Omental fat pad (tissue), 4 donors: ENCODE results near the gene CLDN2. TPM values are rescaled to one million over a fixed set of nuclear protein-coding genes. Genes with fewer than 3 reads are reported as not detected.

Source experiments
- ATAC-seq: fragments of 150-250 bp; one replicate; pipeline ENCODE4 v1.9.1; 2016; ENCODE audit warnings: mild to moderate bottlenecking, moderate library complexity; ENCODE audit not compliant: low FRiP score
- DNase-seq: peaks from one replicate; pipeline ENCODE4 v3.0.0-alpha.2; 2019; ENCODE audit warnings: low spot score
- total RNA-seq, 4 donors: library from RNA; depleted of rRNA; stranded (reverse); fragments of >200 nt; gene quantifications; one replicate each; pipeline ENCODE4 v1.1.0, GENCODE V29; 2016
- TF ChIP-seq, protein P1 (sequence below), 3 donors: fragments of 450-650 bp; IDR thresholded peaks; one replicate each; pipeline ENCODE4 v1.5.1; 2016 to 2017; ENCODE audit warnings: antibody characterized with exemption in 3 of 3, mild to moderate bottlenecking in 3 of 3, moderate library complexity in 2 of 3

The CLDN2 gene
- total RNA-seq, 4 donors from 2014 or later, result 0.24 to 2.4 (median 0.30) TPM

DNA sequence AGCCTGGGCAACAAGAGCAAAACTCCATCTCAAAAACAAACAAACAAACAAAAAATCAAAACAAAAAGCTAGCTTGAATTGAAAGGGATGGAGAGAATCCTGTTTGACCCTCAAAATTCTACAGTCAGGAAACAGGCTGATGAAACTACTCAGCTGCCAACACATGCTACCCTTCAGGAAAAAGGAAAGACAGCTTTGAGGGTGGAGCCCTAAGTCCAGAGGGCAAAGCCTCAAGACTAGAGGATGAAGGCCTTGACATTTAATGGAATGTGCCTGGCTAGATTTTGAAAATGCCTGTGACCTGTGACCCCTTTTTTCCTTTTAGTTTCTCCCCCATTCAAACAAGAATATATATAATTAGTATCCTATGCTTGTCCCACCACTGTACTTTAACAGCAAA is 52.7 kb downstream of the CLDN2 start:
- ATAC-seq, result no peak
- TF ChIP-seq, protein P1, sequence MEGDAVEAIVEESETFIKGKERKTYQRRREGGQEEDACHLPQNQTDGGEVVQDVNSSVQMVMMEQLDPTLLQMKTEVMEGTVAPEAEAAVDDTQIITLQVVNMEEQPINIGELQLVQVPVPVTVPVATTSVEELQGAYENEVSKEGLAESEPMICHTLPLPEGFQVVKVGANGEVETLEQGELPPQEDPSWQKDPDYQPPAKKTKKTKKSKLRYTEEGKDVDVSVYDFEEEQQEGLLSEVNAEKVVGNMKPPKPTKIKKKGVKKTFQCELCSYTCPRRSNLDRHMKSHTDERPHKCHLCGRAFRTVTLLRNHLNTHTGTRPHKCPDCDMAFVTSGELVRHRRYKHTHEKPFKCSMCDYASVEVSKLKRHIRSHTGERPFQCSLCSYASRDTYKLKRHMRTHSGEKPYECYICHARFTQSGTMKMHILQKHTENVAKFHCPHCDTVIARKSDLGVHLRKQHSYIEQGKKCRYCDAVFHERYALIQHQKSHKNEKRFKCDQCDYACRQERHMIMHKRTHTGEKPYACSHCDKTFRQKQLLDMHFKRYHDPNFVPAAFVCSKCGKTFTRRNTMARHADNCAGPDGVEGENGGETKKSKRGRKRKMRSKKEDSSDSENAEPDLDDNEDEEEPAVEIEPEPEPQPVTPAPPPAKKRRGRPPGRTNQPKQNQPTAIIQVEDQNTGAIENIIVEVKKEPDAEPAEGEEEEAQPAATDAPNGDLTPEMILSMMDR (IDR thresholded peaks at IDR 0.05), result no peak
- no peak for DNase-seq

DNA sequence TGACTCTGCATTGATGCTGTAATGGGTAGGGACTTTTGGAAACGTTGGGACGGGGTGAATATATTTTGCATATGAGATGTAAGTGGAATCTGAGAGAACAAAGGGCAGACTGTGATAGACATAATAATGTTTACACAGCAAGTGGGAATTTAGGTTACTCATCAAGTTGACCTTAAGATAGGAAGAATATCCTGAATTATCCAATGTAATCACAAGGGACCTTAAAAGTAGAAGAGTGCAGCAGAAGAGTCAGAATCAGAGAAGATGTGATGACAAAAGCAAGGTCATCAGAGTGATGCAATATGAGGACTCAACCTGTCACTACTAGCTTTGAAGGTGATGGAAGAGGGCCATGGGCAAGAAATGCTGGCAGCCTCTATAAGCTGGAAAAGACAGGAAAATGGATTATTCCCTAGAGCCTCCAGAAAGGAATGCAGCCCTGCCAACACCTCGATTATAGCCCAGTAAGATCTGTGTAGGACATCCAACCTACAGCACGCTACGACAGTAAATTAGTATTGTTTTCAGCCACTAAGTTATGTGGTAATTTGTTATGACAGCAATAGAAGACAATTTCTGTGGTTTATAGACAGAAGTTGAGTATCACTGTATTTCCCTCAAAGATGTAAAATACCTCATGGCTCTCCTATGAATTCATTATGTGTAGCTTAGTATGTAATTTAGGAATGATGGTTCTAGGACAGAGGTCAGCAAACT is 53.4 kb downstream of the CLDN2 start:
- TF ChIP-seq, protein P1 (IDR thresholded peaks at IDR 0.05), result no peak
- DNase-seq (no peak), ATAC-seq (peak; percentile 57)

DNA sequence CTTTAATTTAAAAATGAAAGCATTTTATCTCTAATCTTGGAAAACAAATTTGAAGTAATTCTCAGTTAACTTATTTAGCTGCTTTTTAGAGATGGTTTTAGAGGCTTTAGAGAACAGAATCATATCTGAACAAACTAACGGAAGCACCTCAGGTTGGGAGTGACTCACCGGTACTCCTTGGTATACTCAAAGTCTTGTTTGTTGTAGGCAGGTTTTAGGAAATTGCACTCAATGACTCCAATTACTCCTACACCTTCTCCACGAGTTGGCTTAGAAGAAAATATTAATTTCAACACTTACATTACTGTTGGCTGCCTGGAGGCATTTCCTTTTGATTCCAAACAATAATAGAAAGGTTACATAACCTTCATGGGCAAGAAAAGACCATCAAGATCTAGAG is 56.2 kb downstream of the CLDN2 start:
- ATAC-seq (peak; percentile 73), DNase-seq (no peak)
- TF ChIP-seq, protein P1 (IDR thresholded peaks at IDR 0.05), result no peak

Other genes with a start within 250 kb of the CLDN2 start
- 1 to 10 TPM in 1 of 4 donors, under 1 TPM in 1, not detected in 2; 0.37 to 1.6 TPM for gene RNF128, start 193.7 kb upstream of the CLDN2 start, total RNA-seq
- 1 to 10 TPM; 3.5 to 9.5 (median 7.0) TPM for gene TBC1D8B, start 117.7 kb upstream of the CLDN2 start, total RNA-seq
- gene RIPPLY1, start 17.1 kb upstream of the CLDN2 start, total RNA-seq, result under 1 TPM in 1 of 4 donors, not detected in 3; 0.82 TPM
- gene MORC4, start 79.8 kb downstream of the CLDN2 start, total RNA-seq, result 10 to 100 TPM; 19.1 to 22.3 (median 20.4) TPM
- gene RBM41, start 198.4 kb downstream of the CLDN2 start, total RNA-seq, result 10 to 100 TPM in 2 of 4 donors, 1 to 10 TPM in 2; 8.5 to 21.0 (median 10.9) TPM